Left cardiac atrium (tissue), 4 donors: ENCODE measurements around the gene HELT. TPM values are rescaled to one million over a fixed set of nuclear protein-coding genes. Genes with fewer than 3 reads are reported as not detected.
A peak's percentile ranks its signal among the peaks of the same experiment; 100 is the strongest.
"Not testable (repeated sequence)": the region's sequence is repeated elsewhere in the genome, so short reads cannot be mapped to it uniquely, and the experiment has no call there.

ENCODE experiments used
- ATAC-seq, 2 donors: fragments of 200-7000 bp; cut with Tn5 transposase; one replicate each; pipeline ENCODE4 v1.9.1; 2020; ENCODE audit warnings: mild to moderate bottlenecking in 2 of 2, moderate library complexity in 2 of 2
- DNase-seq: peaks from one replicate; pipeline ENCODE4 v3.0.0-alpha.2; 2020
- intact Hi-C, 2 donors: fragments of 100-400 bp; cut with DNase I; formaldehyde crosslinking; loops; one replicate each; pipeline versions ENCODE4 v1.14.1 to v1.15.1; 2022 to 2023
- total RNA-seq, 2 donors: library from RNA; stranded (reverse); fragmentation: NEBNext Ultra II Directional; extraction: Animal tissue kit (Norgen Biotek cat#: 25700); gene quantifications; one replicate each; pipeline ENCODE4 v1.2.1, GENCODE V29; 2021
- donor health status: DM: no; HTN: yes; CAD: no.
- donor health status: DM: no; HTN: yes; CAD: no; lungs with severe emphysema.
- donor health status: DM: yes; HTN: yes; CAD: no.
- donor health status: Dilated cardiomyopathy.

Gene HELT
- total RNA-seq, 2 donors from 2014 or later = not detected

- DNase-seq, ATAC-seq, intact Hi-C loops: not testable (repeated sequence)
Measured at GRCh38 chr4:184997656-184998055, 20.6 kb upstream of the HELT start.

- intact Hi-C loops = no loop called here
- no peak for ATAC-seq
- DNase-seq = no peak
Measured at GRCh38 chr4:185002784-185003183, 15.5 kb upstream of the HELT start.

- DNase-seq (no peak), ATAC-seq (no peak)
Measured at GRCh38 chr4:185003596-185004351, 14.5 kb upstream of the HELT start.

GRCh38 chr4:185004562-185005218 is 13.6 kb upstream of the HELT start:
- ATAC-seq = peak; percentile 72 to 78
- DNase-seq = no peak
- intact Hi-C loops = no loop called here

More at GRCh38 chr4:185003596-185004351, 14.5 kb upstream of the HELT start:
- intact Hi-C loops = no loop called here

- DNase-seq (peak; percentile 88), ATAC-seq (peak; percentile 93 to 95)
- intact Hi-C loops = no loop called here
Measured at GRCh38 chr4:185005219-185005819, 13.0 kb upstream of the HELT start.

- ATAC-seq = no peak
Measured at GRCh38 chr4:185011408-185011807, 6.9 kb upstream of the HELT start.

GRCh38 chr4:185013417-185014125 is 4.7 kb upstream of the HELT start:
- ATAC-seq (peak in 1 of 2 donors; percentile 48), DNase-seq (no peak)
- intact Hi-C loops = no loop called here

More at GRCh38 chr4:185011408-185011807, 6.9 kb upstream of the HELT start:
- intact Hi-C loops = no loop called here
- DNase-seq = no peak

- DNase-seq (no peak), ATAC-seq (no peak)
- intact Hi-C loops = no loop called here
Measured at GRCh38 chr4:185015108-185015507, 3.2 kb upstream of the HELT start.

- no peak for ATAC-seq
- intact Hi-C loops = no loop called here
- no peak for DNase-seq
Measured at GRCh38 chr4:185016101-185016940, 2.0 kb upstream of the HELT start.

GRCh38 chr4:185016946-185017758 is 1.1 kb upstream of the HELT start:
- no peak for ATAC-seq
- DNase-seq = no peak
- intact Hi-C loops = no loop called here

GRCh38 chr4:185018834-185019455 is 655 bp downstream of the HELT start:
- no peak for DNase-seq
- intact Hi-C loops = no loop called here
- ATAC-seq = no peak

GRCh38 chr4:185019456-185020292 is 1.4 kb downstream of the HELT start:
- ATAC-seq (no peak), DNase-seq (no peak)
- intact Hi-C loops = no loop called here

GRCh38 chr4:185020293-185020808 is 2.1 kb downstream of the HELT start:
- DNase-seq (no peak), ATAC-seq (peak in 1 of 2 donors; percentile 20)
- intact Hi-C loops = no loop called here

- intact Hi-C loops = no loop called here
Measured at GRCh38 chr4:185020863-185021761, 2.8 kb downstream of the HELT start.

GRCh38 chr4:185023471-185023870 is 5.2 kb downstream of the HELT start:
- no peak for ATAC-seq
- intact Hi-C loops = no loop called here
- DNase-seq = no peak

More at GRCh38 chr4:185020863-185021761, 2.8 kb downstream of the HELT start:
- DNase-seq (no peak), ATAC-seq (no peak)
